Ovary (tissue), 9 donors: ENCODE results near the gene TMEM63C. TPM values are rescaled to one million over a fixed set of nuclear protein-coding genes. Genes with fewer than 3 reads are reported as not detected.

ENCODE experiments used
- DNase-seq, 5 donors: peaks; one replicate each; pipeline ENCODE4 v3.0.0-alpha.2; 2019 to 2020
- H3K27ac ChIP-seq, 2 donors: fragments of 200-600 bp; one replicate each; pipeline versions ENCODE4 v1.5.1 to v1.8.0; 2019 to 2022
- H3K27me3 ChIP-seq: fragments of 200-600 bp; one replicate; pipeline ENCODE4 v1.8.0; 2022
- H3K36me3 ChIP-seq: fragments of 200-600 bp; sonication (generic); one replicate; pipeline ENCODE4 v1.5.1; 2019
- H3K4me1 ChIP-seq: one replicate; pipeline ENCODE4 v1.8.1; 2013; ENCODE audit warnings: mild to moderate bottlenecking, moderate library complexity; ENCODE audit not compliant: insufficient read depth
- H3K4me3 ChIP-seq: fragments of 200-600 bp; sonication (generic); one replicate; pipeline ENCODE4 v1.5.1; 2017
- H3K9me3 ChIP-seq, 2 donors: fragments of 200-600 bp in 1 of 2; sonication (generic) in 1 of 2; one replicate each; pipeline versions ENCODE4 v1.5.1 to v1.8.1; 2013 to 2019; ENCODE audit warnings: mild to moderate bottlenecking in 1 of 2, moderate library complexity in 1 of 2
- EP300 ChIP-seq: sonication (generic); formaldehyde crosslinking; IDR thresholded peaks from one replicate; pipeline ENCODE4 v1.6.1; 2017; ENCODE audit warnings: antibody characterized with exemption
- POLR2A ChIP-seq: fragments of 450-650 bp; IDR thresholded peaks from one replicate; pipeline ENCODE4 v1.6.1; 2017; ENCODE audit warnings: antibody characterized with exemption, mild to moderate bottlenecking, moderate library complexity
- WGBS, 3 donors: extraction: QIAGEN DNeasy Blood & Tissue Kit in 1 of 3; methylation state at CpG; one replicate each; pipeline versions ENCODE4 v1.1.5 to v1.1.7; 2013 to 2017; 5-methylcytosine and 5-hydroxymethylcytosine counted together
- intact Hi-C, 4 donors: fragments of 100-400 bp; cut with DNase I; formaldehyde crosslinking; loops; one replicate each; pipeline versions ENCODE4 v1.11.0 to v1.15.1; 2022 to 2023
- polyA plus RNA-seq, 2 donors: library from polyadenylated mRNA; stranded (reverse); fragments of 200-250 nt in 1 of 2; fragments of 350-450 nt in 1 of 2; fragmentation: Illumina TruSeq in 1 of 2; extraction: RNeasy Lipid Tissue Mini Kit (QIAGEN cat#74804) in 1 of 2; gene quantifications; one replicate each; pipeline ENCODE4 v1.2.3, GENCODE V29; 2013 to 2014
- total RNA-seq, 7 donors: library from RNA; depleted of rRNA in 2 of 7; stranded (reverse); fragments of >200 nt in 2 of 7; fragmentation: NEBNext Ultra II Directional in 3 of 7; extraction: Animal tissue kit (Norgen Biotek cat#: 25700) in 3 of 7; gene quantifications; one replicate each; pipeline versions ENCODE4 v1.1.0 to v1.2.4, GENCODE V29; 2016 to 2023
- TF ChIP-seq, protein P1 (sequence below), 3 donors: fragments of 450-650 bp in 2 of 3; fragments of 200-600 bp in 1 of 3; IDR thresholded peaks; one replicate each; pipeline versions ENCODE4 v1.5.1 to v1.8.0; 2016 to 2022; ENCODE audit warnings: antibody characterized with exemption in 3 of 3, mild to moderate bottlenecking in 1 of 3
- donor health status: DM: no; HTN: no; CAD: no; lungs with moderate emphysema.
- donor health status: DM: no; HTN: no; CAD: no.
- donor health status: Bipolar disorder and iron deficiency.
- donor health status: DM: yes; HTN: yes; CAD: no.
- donor health status: DM: no; HTN: no; CAD: no.
- donor health status: DM: yes; HTN: yes; CAD: no.

TMEM63C gene
- total and polyA plus RNA-seq, 9 donors, result 0.16 to 1.7 (median 0.25) TPM; not detected in 1

DNA sequence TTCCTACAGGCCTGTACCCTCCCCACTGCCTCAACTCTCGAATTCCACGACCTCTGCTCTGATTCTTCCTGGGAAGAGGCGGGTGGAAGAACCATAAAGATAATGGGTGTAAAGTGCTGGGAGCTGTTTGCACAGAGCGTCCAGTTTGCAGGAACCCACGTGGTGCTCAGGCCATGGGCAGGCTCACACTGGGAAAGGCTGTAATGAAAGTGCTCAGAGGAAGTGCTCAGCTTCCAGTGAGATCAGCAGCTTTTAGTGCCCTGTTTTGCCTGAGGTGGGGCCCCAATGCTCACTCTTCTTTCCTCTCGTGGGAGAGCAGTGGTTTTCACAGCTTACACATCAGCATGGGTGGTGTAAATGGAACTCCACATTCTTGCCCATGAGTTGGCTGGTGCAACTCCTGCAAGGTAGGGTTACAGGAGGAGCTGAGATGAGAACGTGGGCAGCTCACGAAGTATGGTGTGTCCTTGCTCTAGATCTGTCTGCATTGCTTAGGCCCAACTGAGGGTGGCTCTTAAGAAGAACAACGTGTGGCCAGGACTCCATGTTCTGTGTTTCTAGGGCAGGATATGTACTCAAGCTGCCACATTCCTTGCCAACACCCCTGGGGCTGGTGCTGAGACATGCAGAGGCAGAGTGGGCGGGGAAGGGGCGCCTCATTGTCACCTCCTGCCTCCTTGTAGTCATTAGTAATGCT lies 2.9 kb downstream of the TMEM63C start:
- Histone ChIP-seq H3K4me1 (peaks cover 13% of the 10 kb centered on the region), H3K36me3 (no peaks in the 10 kb centered on the region), H3K27me3 (no peaks in the 10 kb centered on the region), H3K27ac (no peak overlapping the region), H3K9me3 (no peaks in the 10 kb centered on the region), H3K4me3 (no peak overlapping the region)
- WGBS, 3 donors, result 62 to 67% (median 66%) methylated on average over 11 of the region's 11 CpGs
- TF ChIP-seq POLR2A, result no peak
- intact Hi-C loops, result no loop called here
- DNase-seq, result no peak

DNA sequence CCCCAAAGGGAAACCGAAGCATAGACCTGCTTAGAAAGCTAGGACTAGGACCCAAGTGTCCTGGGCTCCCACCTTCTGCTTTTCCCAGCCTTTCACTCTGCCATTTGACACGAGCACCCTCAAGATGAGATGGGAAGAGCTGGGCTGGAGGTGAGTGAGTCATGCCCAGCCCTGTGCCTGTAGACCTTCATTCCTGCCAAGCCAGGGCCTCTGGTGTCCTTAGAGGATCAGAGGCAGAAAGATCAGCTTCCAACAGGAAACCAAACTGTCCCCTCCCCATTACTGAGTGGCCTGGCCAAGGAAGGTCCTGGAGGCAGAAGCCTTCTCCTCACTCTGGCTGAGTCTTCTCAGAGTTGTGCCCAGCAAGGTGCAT lies 3.5 kb downstream of the TMEM63C start:
- Histone ChIP-seq H3K27me3 (no peaks in the 10 kb centered on the region), H3K4me3 (no peak overlapping the region), H3K9me3 (no peaks in the 10 kb centered on the region), H3K27ac (no peak overlapping the region), H3K36me3 (no peaks in the 10 kb centered on the region), H3K4me1 (peaks cover 13% of the 10 kb centered on the region)
- no peak for DNase-seq
- TF ChIP-seq EP300 (no peak), POLR2A (no peak)
- TF ChIP-seq, protein P1, sequence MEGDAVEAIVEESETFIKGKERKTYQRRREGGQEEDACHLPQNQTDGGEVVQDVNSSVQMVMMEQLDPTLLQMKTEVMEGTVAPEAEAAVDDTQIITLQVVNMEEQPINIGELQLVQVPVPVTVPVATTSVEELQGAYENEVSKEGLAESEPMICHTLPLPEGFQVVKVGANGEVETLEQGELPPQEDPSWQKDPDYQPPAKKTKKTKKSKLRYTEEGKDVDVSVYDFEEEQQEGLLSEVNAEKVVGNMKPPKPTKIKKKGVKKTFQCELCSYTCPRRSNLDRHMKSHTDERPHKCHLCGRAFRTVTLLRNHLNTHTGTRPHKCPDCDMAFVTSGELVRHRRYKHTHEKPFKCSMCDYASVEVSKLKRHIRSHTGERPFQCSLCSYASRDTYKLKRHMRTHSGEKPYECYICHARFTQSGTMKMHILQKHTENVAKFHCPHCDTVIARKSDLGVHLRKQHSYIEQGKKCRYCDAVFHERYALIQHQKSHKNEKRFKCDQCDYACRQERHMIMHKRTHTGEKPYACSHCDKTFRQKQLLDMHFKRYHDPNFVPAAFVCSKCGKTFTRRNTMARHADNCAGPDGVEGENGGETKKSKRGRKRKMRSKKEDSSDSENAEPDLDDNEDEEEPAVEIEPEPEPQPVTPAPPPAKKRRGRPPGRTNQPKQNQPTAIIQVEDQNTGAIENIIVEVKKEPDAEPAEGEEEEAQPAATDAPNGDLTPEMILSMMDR (IDR thresholded peaks at IDR 0.05), result no peak
- intact Hi-C loops, result no loop called here
- WGBS, 3 donors, result 86 to 90% (median 89%) methylated on average over 2 of the region's 2 CpGs

DNA sequence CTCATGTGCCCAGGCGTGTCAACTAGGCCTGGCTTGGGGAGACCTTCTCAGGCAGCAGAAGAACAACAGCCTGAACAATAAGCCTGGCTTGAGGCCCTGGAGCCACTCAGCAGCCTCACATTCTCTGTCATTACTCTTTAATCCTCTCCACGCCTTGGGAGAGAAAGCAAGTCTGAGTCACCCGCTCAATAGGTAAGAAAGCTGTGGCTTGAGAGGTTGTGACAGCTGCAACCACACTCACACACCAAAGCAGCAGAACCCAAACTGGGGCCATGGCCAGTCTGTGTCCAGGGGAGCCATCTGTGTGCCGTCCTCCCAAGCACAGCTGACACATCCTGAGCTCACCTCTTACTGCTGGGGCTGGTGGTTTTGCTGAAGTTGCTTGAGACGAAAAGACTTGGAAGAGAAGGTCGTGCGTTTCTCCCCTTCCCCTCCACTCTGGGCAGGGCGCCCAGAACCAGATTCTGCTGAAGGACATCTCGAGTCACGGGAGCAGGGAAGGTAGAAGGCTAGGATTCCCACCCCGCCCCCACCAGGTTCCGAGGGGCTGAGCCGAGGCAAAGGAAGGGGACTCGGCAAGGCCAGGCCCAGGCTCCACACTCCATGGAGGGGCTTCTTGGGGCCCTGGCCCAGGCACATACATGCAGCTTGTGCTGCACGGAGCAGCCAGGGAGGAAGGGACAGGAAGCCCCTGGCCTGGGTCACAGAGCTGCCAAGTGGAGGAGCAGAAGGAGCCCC lies 5.5 kb downstream of the TMEM63C start:
- no peak overlapping the region for H3K4me3 ChIP-seq
- TF ChIP-seq EP300 (no peak), POLR2A (no peak)
- TF ChIP-seq, protein P1 (IDR thresholded peaks at IDR 0.05), result no peak
- no peaks in the 10 kb centered on the region for H3K27me3 ChIP-seq
- H3K4me1 ChIP-seq, result peaks cover 8% of the 10 kb centered on the region
- no peaks in the 10 kb centered on the region for H3K9me3 ChIP-seq
- no peak overlapping the region for H3K27ac ChIP-seq
- intact Hi-C loops, result no loop called here
- peak in 3 of 5 donors; percentile 29 to 50 (median 38) for DNase-seq
- 13 to 22% (median 17%) methylated on average over 15 of the region's 15 CpGs for WGBS, 3 donors
- H3K36me3 ChIP-seq, result no peaks in the 10 kb centered on the region

DNA sequence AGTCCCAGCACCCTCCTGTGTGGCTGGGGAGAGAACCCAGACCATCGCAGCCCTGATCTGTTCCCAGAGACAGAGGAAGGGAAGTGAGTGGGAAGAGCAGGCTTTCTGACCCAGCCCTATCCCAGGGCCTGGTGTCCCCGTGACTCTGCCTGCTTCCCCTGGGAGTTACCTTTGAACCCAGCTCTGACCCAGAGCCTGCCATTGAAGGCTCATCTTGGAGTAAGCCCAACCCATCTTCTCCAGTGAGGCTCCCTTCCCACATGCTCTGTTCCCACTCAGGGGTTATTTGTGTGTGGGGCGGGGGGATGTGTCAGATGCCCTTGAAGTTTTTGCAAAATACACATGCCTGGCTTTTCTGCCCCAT lies 6.0 kb downstream of the TMEM63C start:
- no peak for TF ChIP-seq POLR2A
- TF ChIP-seq, protein P1 (IDR thresholded peaks at IDR 0.05), result no peak
- TF ChIP-seq EP300, result no peak
- H3K27me3 ChIP-seq, result no peaks in the 10 kb centered on the region
- no peak for DNase-seq
- no peaks in the 10 kb centered on the region for H3K9me3 ChIP-seq
- no peak overlapping the region for H3K4me3 ChIP-seq
- WGBS, 3 donors, result 37 to 56% (median 48%) methylated on average over 3 of the region's 3 CpGs
- intact Hi-C loops, result no loop called here
- no peaks in the 10 kb centered on the region for H3K36me3 ChIP-seq
- no peak overlapping the region for H3K27ac ChIP-seq
- peaks cover 5% of the 10 kb centered on the region for H3K4me1 ChIP-seq

DNA sequence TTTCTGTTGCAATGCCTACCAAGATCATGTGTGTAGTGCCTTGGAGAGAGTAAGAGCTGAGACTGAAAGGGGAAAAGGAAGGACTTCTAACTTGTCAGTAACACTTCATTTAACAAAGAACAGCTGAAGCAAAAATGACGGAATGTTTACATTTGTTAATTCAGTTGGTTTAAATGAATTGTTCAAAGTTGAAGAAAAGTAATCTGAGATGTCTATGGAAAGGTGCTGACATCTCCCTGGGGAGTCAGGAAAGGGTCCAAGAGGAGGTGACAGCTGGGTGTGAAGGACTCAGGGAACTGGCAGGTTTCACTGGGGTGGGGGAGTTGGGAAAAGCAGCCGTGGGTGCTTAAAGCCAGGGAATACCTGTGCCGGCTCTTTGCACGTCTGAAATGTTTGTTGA lies 7.9 kb downstream of the TMEM63C start:
- H3K4me1 ChIP-seq, result peaks cover 5% of the 10 kb centered on the region
- no peaks in the 10 kb centered on the region for H3K36me3 ChIP-seq
- intact Hi-C loops, result no loop called here
- 65 to 68% (median 67%) methylated on average over 4 of the region's 4 CpGs for WGBS, 3 donors
- no peak overlapping the region for H3K4me3 ChIP-seq
- no peaks in the 10 kb centered on the region for H3K27me3 ChIP-seq
- H3K27ac ChIP-seq, result no peak overlapping the region
- H3K9me3 ChIP-seq, result no peaks in the 10 kb centered on the region
- no peak for DNase-seq
- TF ChIP-seq POLR2A (no peak), EP300 (no peak)
- TF ChIP-seq, protein P1 (IDR thresholded peaks at IDR 0.05), result no peak
